Neuron (in vitro differentiated cells): ENCODE results near the gene MBTPS2.
A peak's percentile ranks its signal among the peaks of the same experiment; 100 is the strongest.
"Not testable (repeated sequence)": the region's sequence is repeated elsewhere in the genome, so short reads cannot be mapped to it uniquely, and the experiment has no call there.

ENCODE experiments used
- H2AFZ ChIP-seq: one replicate; pipeline ENCODE4 v1.6.1; 2013; ENCODE audit warnings: low read depth, mild to moderate bottlenecking, inconsistent platforms, low read length, moderate library complexity
- H3K27me3 ChIP-seq: one replicate; pipeline ENCODE4 v1.6.1; 2013; ENCODE audit warnings: low read length; ENCODE audit not compliant: insufficient read depth
- H3K36me3 ChIP-seq: one replicate; pipeline ENCODE4 v1.6.1; 2013; ENCODE audit warnings: low read length; ENCODE audit not compliant: insufficient read depth
- H3K4me1 ChIP-seq: one replicate; pipeline ENCODE4 v1.6.1; 2013; ENCODE audit warnings: low read length; ENCODE audit not compliant: insufficient read depth
- H3K4me3 ChIP-seq: 2 replicates; pipeline ENCODE4 v1.5.1; 2013; ENCODE audit warnings: mild to moderate bottlenecking, low read length, moderate library complexity
- H3K9me3 ChIP-seq: one replicate; pipeline ENCODE4 v1.6.1; 2013; ENCODE audit warnings: low read length

MBTPS2 gene

DNA sequence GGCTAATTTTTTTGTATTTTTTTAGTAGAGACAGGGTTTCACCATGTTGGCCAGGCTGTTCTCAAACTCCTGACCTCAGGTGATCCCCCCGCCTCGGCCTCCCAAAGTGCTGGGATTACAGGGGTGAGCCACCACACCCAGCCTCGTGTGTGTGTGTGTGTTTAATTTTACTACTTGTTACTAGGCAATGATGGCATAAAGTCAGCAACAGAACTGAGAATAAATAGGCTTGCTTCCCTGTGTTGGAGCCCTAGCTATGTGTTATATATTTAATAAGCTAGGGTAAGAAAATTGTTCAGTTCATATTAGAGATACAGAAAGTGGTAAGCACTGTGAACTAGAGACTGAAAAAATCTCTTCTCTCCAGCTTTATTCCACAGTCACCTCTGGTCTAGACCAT lies 34.8 kb downstream of the MBTPS2 start:
- H3K36me3 ChIP-seq, H3K9me3 ChIP-seq, H3K4me1 ChIP-seq, H3K4me3 ChIP-seq, H3K27me3 ChIP-seq, H2AFZ ChIP-seq: not testable (repeated sequence)

DNA sequence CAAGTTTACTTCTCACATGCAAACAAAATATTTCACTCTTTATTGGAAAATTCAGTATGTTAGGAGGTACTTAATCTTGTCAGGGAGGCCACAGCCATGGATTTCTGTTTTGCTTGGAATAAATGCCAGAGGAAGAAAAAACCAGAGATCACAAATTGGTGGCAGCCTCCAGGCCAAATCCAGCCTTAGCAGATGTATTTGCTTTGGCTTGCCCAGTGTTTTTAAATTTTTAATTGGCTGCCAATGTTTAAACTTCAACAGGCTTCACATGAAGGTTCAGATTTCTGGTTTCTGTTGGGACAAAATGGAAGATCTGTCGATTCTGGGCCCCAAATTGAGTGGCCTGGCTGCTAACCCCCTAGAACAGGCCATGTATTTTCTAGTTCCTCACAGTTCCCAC lies 35.6 kb downstream of the MBTPS2 start:
- H3K27me3 ChIP-seq, result no peaks in the 10 kb centered on the region
- H2AFZ ChIP-seq, result no peak overlapping the region
- no peaks in the 10 kb centered on the region for H3K9me3 ChIP-seq
- no peak overlapping the region for H3K4me3 ChIP-seq
- H3K36me3 ChIP-seq, result no peaks in the 10 kb centered on the region
- no peaks in the 10 kb centered on the region for H3K4me1 ChIP-seq

DNA sequence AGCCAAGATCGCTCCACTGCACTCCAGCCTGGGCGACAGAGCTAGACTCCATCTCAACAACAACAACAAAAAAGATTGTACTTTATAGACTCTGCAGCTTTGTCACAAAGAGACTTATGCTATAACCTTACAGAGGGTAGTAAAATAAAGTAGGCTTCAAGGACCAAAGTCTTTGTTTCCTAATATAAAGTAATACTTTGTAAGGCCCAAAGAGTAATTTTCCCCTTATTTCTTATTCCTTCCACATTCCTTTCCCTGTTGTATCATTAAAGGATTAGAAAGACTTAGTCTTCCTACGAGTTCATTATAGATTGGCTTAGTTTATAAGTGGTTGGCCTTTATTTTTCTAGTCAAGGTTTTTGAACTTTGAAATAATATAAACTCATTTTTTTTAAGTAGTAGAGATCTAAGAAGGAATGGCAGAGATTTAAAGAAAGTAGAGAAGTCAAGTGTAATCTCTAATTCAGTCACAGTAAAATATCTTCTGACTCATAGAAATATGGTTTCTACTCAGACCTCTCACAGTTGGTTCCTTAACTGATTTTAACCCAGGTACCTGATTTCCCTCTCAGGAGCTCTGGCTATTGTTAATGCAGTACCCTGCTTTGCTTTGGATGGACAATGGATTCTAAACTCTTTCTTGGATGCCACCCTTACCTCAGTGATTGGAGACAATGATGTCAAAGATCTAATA lies 42.6 kb downstream of the MBTPS2 start:
- no peaks in the 10 kb centered on the region for H3K27me3 ChIP-seq
- no peaks in the 10 kb centered on the region for H3K36me3 ChIP-seq

DNA sequence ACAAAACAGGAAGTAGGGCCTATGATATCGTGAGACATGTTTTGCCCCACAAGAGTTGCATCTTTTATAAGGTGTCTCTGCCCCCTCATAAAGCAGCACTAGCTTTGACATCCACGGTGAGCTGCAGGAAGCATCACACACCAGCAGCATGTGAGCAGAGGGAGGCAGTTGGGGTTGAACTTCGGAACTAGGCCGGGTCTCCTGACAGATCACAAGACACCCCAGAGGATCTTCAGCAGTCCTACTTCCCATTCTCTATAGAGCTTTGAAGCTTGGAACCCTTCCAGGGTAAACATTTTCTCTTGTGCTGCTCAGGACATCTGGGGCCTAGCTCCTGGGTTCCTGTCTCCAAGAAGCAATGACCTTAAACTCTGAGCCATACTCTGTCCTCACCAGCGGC lies 43.8 kb downstream of the MBTPS2 start:
- no peak overlapping the region for H2AFZ ChIP-seq
- no peaks in the 10 kb centered on the region for H3K36me3 ChIP-seq
- H3K27me3 ChIP-seq, result no peaks in the 10 kb centered on the region
- H3K4me1 ChIP-seq, result peaks cover 49% of the 10 kb centered on the region
- no peak overlapping the region for H3K4me3 ChIP-seq
- no peaks in the 10 kb centered on the region for H3K9me3 ChIP-seq

More for the DNA sequence above, 42.6 kb downstream of the MBTPS2 start:
- Histone ChIP-seq H2AFZ (no peak overlapping the region), H3K9me3 (no peaks in the 10 kb centered on the region), H3K4me3 (no peak overlapping the region), H3K4me1 (peaks cover 38% of the 10 kb centered on the region)

DNA sequence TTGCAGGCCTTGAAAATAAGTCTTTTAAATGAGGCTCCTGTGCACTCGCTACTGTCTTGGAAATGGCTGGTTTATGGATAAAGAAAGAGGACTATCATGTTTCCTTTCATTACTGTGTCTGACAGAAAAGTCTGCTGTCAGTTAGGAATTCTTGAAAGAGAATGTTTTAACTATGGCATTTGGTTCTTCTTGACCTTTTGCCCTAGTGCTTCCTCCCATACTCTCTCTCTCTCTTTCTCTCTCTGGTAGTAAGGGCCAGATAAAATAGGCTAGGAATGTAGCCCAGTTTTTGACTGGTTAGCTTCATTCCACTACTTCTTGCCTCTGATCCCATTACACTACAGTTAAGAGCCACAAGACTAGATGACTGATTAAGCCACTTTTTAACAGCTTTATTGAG lies 46.2 kb downstream of the MBTPS2 start:
- Histone ChIP-seq H3K9me3 (no peaks in the 10 kb centered on the region), H3K4me3 (no peak overlapping the region), H3K4me1 (peaks cover 49% of the 10 kb centered on the region), H3K36me3 (no peaks in the 10 kb centered on the region), H3K27me3 (no peaks in the 10 kb centered on the region), H2AFZ (no peak overlapping the region)

DNA sequence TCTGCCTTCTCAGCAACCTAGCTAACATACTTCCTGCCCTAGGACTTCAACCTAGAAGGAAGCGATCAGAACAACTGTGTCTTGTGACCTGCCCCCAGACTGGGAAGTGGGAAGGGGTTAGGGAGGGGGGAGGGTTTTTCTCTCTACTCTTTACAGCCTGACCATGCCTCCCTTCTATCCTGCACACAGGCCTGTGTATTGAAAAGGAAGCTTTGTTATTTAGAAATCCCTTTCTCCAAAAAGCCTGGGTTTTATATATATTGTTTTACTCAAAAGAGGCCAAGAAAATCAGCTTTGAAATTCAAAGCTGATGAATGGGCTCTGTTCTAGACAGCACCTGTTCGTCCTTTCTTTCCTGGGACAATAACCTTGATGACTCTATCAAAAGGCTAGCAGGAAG lies 65.9 kb downstream of the MBTPS2 start:
- Histone ChIP-seq H3K36me3 (no peaks in the 10 kb centered on the region), H3K4me1 (peaks cover 44% of the 10 kb centered on the region), H2AFZ (no peak overlapping the region), H3K9me3 (no peaks in the 10 kb centered on the region), H3K4me3 (no peak overlapping the region), H3K27me3 (no peaks in the 10 kb centered on the region)

DNA sequence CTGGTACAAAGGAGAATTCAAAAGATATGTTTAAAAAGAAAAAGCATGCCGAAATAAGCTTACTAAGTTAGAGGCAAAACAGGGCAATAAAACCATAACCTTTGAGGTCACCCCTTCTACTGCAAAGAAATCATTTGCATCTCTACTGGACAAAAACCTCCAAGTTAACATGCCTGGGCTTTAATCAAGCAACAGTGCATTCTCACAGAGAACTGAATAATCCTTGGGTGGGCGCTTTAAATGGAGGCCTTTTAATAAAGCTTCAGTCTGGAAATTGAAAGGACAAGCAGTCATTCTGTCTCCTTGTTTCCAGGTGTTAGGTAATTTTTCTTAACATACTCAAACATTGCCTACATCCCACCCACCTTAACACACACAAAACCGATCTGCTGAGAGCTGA lies 66.5 kb downstream of the MBTPS2 start:
- Histone ChIP-seq H3K36me3 (no peaks in the 10 kb centered on the region), H3K27me3 (no peaks in the 10 kb centered on the region), H2AFZ (peak overlapping the region; percentile 5), H3K4me3 (no peak overlapping the region), H3K9me3 (no peaks in the 10 kb centered on the region), H3K4me1 (peaks cover 44% of the 10 kb centered on the region)

DNA sequence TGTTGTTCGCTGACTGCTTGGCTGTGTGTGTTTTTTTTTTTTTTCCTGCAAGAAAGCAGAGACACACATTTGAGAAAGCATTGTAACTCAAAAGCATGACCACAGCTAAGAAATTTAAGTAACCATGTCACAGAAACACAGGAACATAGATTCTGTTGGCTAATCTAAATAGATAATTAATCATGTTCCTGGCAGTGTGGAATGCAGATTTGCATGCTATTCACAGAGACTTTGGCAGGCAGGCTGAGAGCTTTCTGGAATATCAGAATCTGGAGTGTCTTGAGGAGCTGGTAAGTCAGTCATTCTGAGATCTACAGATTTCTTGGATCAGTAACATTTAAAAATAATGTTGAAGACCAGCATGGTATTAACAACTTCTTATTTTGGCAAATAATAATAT lies 67.8 kb downstream of the MBTPS2 start:
- no peaks in the 10 kb centered on the region for H3K9me3 ChIP-seq
- peak overlapping the region; percentile 6 for H3K4me3 ChIP-seq
- H3K27me3 ChIP-seq, result no peaks in the 10 kb centered on the region
- H2AFZ ChIP-seq, result no peak overlapping the region
- peaks cover 44% of the 10 kb centered on the region for H3K4me1 ChIP-seq
- no peaks in the 10 kb centered on the region for H3K36me3 ChIP-seq

DNA sequence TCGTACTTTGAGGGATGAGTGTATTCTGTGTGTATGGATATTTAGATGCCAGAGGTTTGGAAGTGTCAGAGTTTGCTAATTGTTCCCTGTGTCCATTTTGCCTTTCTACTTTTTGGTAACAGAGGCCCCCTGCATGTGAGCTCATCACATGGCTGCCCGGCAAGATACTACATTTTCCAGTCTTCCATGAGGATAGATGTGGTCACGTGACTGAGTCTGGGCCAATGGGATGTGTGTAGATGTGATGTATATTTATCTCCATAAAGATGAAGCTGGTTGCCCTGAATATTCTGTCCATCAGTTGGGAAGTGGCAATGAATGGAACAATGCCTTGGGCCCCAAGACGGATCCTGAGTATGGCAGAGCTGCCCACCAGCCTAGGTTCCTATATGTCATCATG lies 72.1 kb downstream of the MBTPS2 start:
- no peaks in the 10 kb centered on the region for H3K36me3 ChIP-seq
- H3K4me3 ChIP-seq, result no peak overlapping the region
- H3K9me3 ChIP-seq, result no peaks in the 10 kb centered on the region
- H3K4me1 ChIP-seq, result peaks cover 28% of the 10 kb centered on the region
- H2AFZ ChIP-seq, result no peak overlapping the region
- H3K27me3 ChIP-seq, result no peaks in the 10 kb centered on the region

DNA sequence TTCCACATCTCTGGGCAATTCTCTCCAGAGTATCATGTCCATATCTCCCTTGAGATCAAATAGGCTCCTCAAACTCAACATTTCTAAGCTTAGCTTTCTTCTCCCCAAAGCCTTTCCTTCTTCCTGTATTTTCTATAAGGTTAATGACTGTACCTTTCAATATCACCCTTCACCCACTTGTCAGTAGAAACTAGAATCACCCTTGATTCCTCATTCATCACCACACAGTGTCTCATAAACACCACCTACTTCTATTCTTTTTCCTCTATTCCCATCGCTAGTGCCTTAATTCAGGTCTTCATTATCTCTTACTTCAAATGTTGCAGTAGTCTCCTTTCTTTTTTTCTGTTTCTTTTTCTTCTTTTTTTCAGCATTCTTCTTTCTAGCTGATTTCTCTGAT lies 72.8 kb downstream of the MBTPS2 start:
- Histone ChIP-seq H3K9me3 (no peaks in the 10 kb centered on the region), H2AFZ (no peak overlapping the region), H3K4me3 (no peak overlapping the region), H3K36me3 (no peaks in the 10 kb centered on the region), H3K4me1 (peaks cover 22% of the 10 kb centered on the region), H3K27me3 (no peaks in the 10 kb centered on the region)

DNA sequence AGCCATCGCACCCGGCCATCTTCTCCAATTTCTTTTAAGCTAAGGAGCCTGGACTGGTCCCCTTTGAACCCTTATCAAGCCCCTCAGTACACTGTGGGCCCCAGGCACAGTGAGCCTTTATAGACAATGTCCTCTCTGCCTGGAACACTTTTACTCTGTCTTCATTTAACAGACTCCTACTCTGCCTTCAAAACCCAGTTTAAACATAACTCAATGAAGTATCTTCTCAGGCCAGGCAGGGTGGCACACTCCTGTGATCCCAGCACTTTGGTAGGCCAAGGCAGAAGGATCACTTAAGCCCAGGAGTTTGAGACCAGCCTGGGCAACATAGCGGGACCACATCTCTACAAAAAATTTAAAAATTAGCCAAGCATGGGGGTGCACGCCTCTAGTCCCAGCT lies 73.6 kb downstream of the MBTPS2 start:
- Histone ChIP-seq H3K4me1 (peaks cover 14% of the 10 kb centered on the region), H3K36me3 (no peaks in the 10 kb centered on the region), H3K4me3 (no peak overlapping the region), H2AFZ (no peak overlapping the region), H3K27me3 (no peaks in the 10 kb centered on the region), H3K9me3 (no peaks in the 10 kb centered on the region)

DNA sequence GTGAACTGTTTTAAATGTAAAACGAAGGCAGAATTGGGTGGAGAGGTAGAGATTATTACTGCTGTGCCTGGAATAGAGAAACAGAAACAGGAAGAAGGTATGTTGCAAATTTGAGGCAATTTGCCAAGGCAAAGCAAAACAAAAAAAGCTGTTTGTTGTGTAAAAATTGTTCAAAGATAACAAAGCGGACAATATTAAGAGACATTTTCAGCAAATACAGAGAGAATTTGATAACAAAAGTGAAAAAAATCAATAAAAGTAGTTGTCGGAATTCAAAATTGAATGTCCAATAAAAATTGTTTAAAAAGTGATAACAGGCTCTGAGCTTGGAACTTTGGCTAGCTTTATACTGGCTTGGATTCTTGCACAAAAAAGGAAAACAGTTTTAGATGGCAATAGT lies 86.7 kb downstream of the MBTPS2 start:
- no peak overlapping the region for H3K4me3 ChIP-seq
- H3K4me1 ChIP-seq, result peaks cover 18% of the 10 kb centered on the region
- no peak overlapping the region for H2AFZ ChIP-seq
- no peaks in the 10 kb centered on the region for H3K36me3 ChIP-seq
- no peaks in the 10 kb centered on the region for H3K27me3 ChIP-seq
- no peaks in the 10 kb centered on the region for H3K9me3 ChIP-seq

DNA sequence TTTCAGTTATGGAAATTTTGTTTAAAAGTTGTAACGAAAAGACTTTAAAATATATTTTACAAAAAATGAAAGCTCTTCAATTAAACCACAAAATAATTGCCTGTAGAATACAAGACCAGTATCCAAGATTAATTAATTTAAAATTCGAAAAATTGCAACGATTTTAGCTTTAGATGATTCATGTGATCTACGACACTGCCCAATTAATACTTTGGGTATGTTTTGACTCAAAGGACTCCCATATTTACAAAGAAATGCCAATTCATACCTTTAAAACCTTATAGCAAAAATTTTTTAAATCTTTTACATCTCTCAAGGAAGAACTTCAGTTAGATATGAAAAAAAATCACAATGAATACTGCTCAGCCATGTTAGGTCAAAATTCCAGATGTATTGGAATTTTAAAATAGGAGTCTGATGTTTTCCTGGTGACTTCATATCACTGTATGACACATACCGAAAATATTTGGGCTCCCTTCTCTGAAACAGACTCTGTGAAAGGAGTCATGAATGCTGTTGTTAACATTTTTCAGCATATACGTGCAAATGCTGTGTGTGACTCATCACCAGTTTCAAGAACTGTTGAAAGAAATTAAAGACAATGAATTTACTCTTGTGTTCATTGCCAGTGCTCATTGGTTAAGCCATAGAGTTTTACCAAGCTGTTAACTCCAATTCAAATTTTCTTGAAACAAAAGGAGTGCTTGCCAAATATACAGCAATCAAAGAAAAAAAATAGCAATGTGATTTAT lies 87.3 kb downstream of the MBTPS2 start:
- peaks cover 18% of the 10 kb centered on the region for H3K4me1 ChIP-seq
- H3K9me3 ChIP-seq, result no peaks in the 10 kb centered on the region
- H3K4me3 ChIP-seq, result no peak overlapping the region
- no peaks in the 10 kb centered on the region for H3K36me3 ChIP-seq
- no peak overlapping the region for H2AFZ ChIP-seq
- no peaks in the 10 kb centered on the region for H3K27me3 ChIP-seq

DNA sequence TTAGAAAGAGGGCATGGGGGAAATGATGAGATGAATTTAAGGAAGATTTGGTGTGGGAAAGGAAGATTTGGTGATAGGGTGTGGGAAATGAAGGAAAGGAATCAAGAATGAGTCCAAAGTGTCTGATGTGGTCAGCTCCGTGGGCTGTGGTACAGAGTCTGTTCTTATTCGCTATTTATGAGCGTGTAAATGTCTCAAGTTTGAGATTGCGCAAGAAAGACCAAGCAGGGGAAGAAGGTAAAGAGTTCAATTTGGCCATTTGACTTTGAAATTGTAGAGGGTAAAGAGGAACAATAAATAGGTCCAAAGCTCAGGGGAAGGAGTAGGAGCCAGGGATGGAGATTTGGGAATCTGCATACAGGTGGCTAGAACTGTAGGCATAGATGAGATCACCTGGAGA lies 89.8 kb downstream of the MBTPS2 start:
- H3K4me3 ChIP-seq, result no peak overlapping the region
- H3K36me3 ChIP-seq, result no peaks in the 10 kb centered on the region
- H3K27me3 ChIP-seq, result no peaks in the 10 kb centered on the region
- H2AFZ ChIP-seq, result no peak overlapping the region
- H3K9me3 ChIP-seq, result no peaks in the 10 kb centered on the region
- H3K4me1 ChIP-seq, result peaks cover 18% of the 10 kb centered on the region
